ELR (cell line): ENCODE data around the gene SMAD7.

Experiments
- DNase-seq: peaks from one replicate; pipeline ENCODE4 v3.0.0-alpha.2; 2015; ENCODE audit warnings: low read depth

SMAD7 gene

GRCh38 chr18:48959921-48960920, 9.5 kb upstream of the SMAD7 start:
- DNase-seq = peak; percentile 74

GRCh38 chr18:48959551-48959920, 8.8 kb upstream of the SMAD7 start:
- no peak for DNase-seq

GRCh38 chr18:48958951-48959350, 8.2 kb upstream of the SMAD7 start:
- DNase-seq = no peak

GRCh38 chr18:48957616-48958015, 6.9 kb upstream of the SMAD7 start:
- no peak for DNase-seq

GRCh38 chr18:48957136-48957535, 6.4 kb upstream of the SMAD7 start:
- peak; percentile 77 for DNase-seq

GRCh38 chr18:48956356-48956755, 5.6 kb upstream of the SMAD7 start:
- DNase-seq = peak; percentile 62

GRCh38 chr18:48955830-48956261, 5.1 kb upstream of the SMAD7 start:
- peak; percentile 93 for DNase-seq

GRCh38 chr18:48954886-48955819, 4.4 kb upstream of the SMAD7 start:
- DNase-seq = peak; percentile 23

- no peak for DNase-seq
These were observed 2.4 kb upstream of the SMAD7 start for GRCh38 chr18:48953104-48953706.

GRCh38 chr18:48952287-48953103, 1.7 kb upstream of the SMAD7 start:
- DNase-seq = peak; percentile 86

GRCh38 chr18:48951448-48952286, 902 bp upstream of the SMAD7 start:
- peak; percentile 92 for DNase-seq

GRCh38 chr18:48949606-48950535, 894 bp downstream of the SMAD7 start:
- peak; percentile 76 for DNase-seq

GRCh38 chr18:48949050-48949605, 1.6 kb downstream of the SMAD7 start:
- DNase-seq = peak; percentile 68

- DNase-seq = peak; percentile 88
These were observed 2.4 kb downstream of the SMAD7 start for GRCh38 chr18:48948112-48949049.

GRCh38 chr18:48947560-48947959, 3.2 kb downstream of the SMAD7 start:
- peak; percentile 50 for DNase-seq

GRCh38 chr18:48947092-48947491, 3.7 kb downstream of the SMAD7 start:
- peak; percentile 23 for DNase-seq

- peak; percentile 83 for DNase-seq
These were observed 4.4 kb downstream of the SMAD7 start for GRCh38 chr18:48946329-48946835.

GRCh38 chr18:48945953-48946217, 4.9 kb downstream of the SMAD7 start:
- no peak for DNase-seq
